Brain microvascular endothelial cell (primary cell): Measurements from ENCODE around the gene COG8.

Source experiments
- DNase-seq: peaks from one replicate; pipeline ENCODE4 v3.0.0-alpha.2; 2020
- H3K27ac ChIP-seq: fragments of 250-450 bp; sonication (Bioruptor Pico); 2 replicates; pipeline ENCODE4 v1.5.1; 2020; ENCODE audit warnings: mild to moderate bottlenecking, moderate library complexity
- H3K27me3 ChIP-seq: fragments of 250-450 bp; sonication (Bioruptor Pico); replicated peaks from 2 replicates; pipeline ENCODE4 v1.5.1; 2020; ENCODE audit warnings: mild to moderate bottlenecking
- H3K36me3 ChIP-seq: fragments of 250-450 bp; sonication (Bioruptor Pico); replicated peaks from 2 replicates; pipeline ENCODE4 v1.5.1; 2020; ENCODE audit warnings: mild to moderate bottlenecking
- H3K4me3 ChIP-seq: 2 replicates; pipeline ENCODE4 v1.5.1; 2011; ENCODE audit warnings: low read depth, mild to moderate bottlenecking, control low read depth, low read length, moderate library complexity
- in situ Hi-C: cut with HindIII; loops from 2 replicates; pipeline ENCODE4 v1.10.0; 2017; ENCODE audit warnings: low sequenced_read_pairs, low pct_ligation_motif_present
- TF ChIP-seq, protein P1 (sequence below): IDR thresholded peaks from 2 replicates; pipeline ENCODE4 v1.5.1; 2011; ENCODE audit warnings: low read depth, mild to moderate bottlenecking, moderate library complexity, low read length, control low read depth, inconsistent platforms; ENCODE audit errors: missing control alignments

Gene COG8

DNA sequence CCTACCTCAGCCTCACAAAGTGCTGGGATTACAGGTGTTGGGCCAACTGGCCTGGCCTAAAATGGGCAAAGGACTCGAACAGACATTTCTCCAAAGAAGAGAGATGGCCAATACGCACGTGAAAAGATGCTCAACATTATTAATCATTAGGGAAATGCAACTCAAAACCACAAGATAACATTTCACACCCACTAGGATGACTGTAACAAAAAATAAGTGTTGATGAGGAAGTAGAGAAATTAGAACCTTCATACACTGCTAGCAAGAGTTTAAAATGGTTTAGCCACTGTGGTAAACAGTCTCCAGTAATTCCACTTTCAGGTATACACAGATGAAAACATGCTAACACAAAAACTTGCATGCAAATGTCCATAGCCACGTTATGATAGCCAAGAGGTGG, 6.6 kb upstream of the COG8 start:
- TF ChIP-seq, protein P1, sequence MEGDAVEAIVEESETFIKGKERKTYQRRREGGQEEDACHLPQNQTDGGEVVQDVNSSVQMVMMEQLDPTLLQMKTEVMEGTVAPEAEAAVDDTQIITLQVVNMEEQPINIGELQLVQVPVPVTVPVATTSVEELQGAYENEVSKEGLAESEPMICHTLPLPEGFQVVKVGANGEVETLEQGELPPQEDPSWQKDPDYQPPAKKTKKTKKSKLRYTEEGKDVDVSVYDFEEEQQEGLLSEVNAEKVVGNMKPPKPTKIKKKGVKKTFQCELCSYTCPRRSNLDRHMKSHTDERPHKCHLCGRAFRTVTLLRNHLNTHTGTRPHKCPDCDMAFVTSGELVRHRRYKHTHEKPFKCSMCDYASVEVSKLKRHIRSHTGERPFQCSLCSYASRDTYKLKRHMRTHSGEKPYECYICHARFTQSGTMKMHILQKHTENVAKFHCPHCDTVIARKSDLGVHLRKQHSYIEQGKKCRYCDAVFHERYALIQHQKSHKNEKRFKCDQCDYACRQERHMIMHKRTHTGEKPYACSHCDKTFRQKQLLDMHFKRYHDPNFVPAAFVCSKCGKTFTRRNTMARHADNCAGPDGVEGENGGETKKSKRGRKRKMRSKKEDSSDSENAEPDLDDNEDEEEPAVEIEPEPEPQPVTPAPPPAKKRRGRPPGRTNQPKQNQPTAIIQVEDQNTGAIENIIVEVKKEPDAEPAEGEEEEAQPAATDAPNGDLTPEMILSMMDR: no peak
- Histone ChIP-seq H3K4me3 (no peak overlapping the region), H3K36me3 (peaks cover 17% of the 10 kb centered on the region), H3K27me3 (no peaks in the 10 kb centered on the region), H3K27ac (no peak overlapping the region)
- DNase-seq: no peak
- in situ Hi-C loops: no loop called here

DNA sequence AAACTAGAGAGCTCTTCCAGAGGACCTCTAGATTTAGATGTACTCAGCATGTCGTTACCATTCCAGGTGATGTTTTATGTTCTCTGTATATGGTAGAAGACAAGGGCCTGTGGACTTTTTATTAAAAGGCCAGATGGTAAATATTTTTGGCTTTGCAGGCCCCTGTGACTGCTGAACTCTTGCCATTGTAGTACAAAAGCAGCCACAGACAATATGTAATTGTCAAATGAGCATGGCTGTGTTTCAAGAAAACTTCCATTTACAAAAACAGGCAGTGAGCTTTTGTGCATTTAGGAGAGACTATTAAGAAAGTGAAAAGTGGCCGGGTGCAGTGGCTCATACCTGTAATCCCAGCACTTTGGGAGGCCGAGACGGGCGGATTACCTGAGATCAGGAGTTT, 4.8 kb upstream of the COG8 start:
- H3K4me3 ChIP-seq: no peak overlapping the region
- TF ChIP-seq, protein P1: no peak
- H3K27ac ChIP-seq: no peak overlapping the region

DNA sequence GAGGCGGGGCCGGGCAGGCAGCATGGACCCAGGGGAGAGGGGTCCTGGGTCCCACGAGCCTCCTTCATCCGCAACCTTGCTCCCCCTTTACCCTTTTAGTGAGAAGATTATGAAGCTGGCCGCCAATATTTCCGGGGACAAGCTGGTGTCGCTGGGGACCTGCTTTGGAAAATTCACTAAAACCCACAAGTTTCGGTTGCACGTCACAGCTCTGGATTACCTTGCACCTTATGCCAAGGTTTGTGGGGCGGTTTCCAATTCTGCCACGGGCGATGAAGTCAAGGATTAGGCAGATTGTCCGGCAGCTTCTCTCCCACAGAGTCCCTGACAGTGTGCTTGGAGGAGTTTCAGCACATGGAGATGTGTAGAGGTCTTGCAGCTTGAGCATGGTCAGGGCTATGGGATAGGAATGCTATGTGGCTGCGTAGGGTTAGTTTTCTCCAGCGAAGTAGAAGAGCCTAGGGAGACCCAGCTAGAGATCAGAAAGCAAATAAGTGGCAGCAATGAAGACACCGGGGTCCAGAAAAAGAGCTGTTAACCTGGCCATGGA, 806 bp upstream of the COG8 start:
- Histone ChIP-seq H3K36me3 (peaks cover 26% of the 10 kb centered on the region), H3K27me3 (no peaks in the 10 kb centered on the region), H3K27ac (peak overlapping the region; percentile 43), H3K4me3 (peak overlapping the region; percentile 78)
- in situ Hi-C loops: no loop called here
- DNase-seq: no peak
- TF ChIP-seq, protein P1: no peak

More for the DNA sequence above, 4.8 kb upstream of the COG8 start:
- peaks cover 17% of the 10 kb centered on the region for H3K36me3 ChIP-seq
- in situ Hi-C loops: no loop called here
- DNase-seq: no peak
- H3K27me3 ChIP-seq: no peaks in the 10 kb centered on the region

DNA sequence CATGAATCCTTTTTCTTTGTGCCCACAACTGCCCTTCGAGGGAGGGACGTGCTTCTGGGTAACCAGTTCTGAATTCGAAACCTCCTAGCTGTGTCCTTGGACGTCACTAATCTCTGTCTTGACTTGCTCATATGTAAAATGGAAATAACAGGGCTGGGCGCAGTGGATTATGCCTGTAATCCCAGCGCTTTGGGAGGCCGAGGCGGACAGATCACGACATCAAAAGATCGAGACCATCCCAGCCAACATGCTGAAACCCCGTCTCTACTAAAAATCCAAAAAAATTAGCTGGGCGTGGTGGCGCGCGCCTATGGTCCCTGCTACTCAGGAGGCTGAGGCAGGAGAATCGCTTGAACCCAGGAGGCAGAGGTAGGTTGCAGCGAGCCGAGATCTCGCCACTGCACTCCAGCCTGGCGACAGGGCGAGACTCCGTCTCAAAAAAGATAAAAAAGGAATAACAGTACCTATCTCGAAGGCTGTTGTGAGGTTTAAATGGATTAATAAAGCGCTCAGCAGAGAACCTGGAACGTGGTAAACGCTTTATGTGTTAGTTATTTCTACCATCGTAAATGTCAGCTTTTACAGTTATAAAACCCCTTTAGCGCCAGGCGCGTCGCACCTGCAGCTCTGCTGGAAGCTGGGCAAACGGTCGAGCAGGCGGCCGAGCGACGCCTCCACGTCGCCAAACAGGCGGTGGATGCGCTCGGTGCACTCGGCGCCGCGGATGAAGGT, 641 bp downstream of the COG8 start:
- DNase-seq: no peak
- peaks cover 38% of the 10 kb centered on the region for H3K36me3 ChIP-seq
- H3K27me3 ChIP-seq: no peaks in the 10 kb centered on the region
- TF ChIP-seq, protein P1: no peak
- peak overlapping the region; percentile 87 for H3K27ac ChIP-seq
- in situ Hi-C loops: no loop called here
- H3K4me3 ChIP-seq: peak overlapping the region; percentile 78

DNA sequence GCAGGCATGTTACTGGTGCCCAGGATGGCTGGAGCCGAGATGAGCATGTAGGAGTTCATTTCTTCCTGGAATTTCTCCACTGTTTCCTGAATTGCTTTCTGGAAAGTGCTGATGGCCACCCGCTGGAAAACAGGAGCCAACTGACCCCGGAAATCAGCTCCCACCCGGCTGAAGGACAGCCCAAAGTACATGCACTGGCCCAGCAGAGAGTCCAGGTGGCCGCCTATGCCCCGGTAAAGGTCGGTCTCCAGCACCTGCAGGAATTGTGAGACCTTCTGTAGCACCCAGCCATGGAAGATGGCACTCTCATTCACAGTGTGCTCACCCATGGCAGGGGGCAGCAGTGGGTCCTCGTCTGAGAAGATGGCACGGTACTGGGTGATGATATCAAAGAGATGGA, 4.7 kb downstream of the COG8 start:
- peaks cover 35% of the 10 kb centered on the region for H3K36me3 ChIP-seq
- DNase-seq: no peak
- no peak overlapping the region for H3K27ac ChIP-seq
- TF ChIP-seq, protein P1: no peak
- no peaks in the 10 kb centered on the region for H3K27me3 ChIP-seq
- in situ Hi-C loops: no loop called here
- no peak overlapping the region for H3K4me3 ChIP-seq
